OCI-LY3 (cell line): ENCODE results near the gene CYSLTR1.
"Not testable (repeated sequence)": the region's sequence is repeated elsewhere in the genome, so short reads cannot be mapped to it uniquely, and the experiment has no call there.

Experiments used
- H2AFZ ChIP-seq: fragments of 200-600, 300-600 bp; shearing (Covaris generic); 2 replicates; pipeline ENCODE4 v1.6.0; 2014; ENCODE audit warnings: antibody characterized with exemption, low read depth, low read length
- H3K27ac ChIP-seq: fragments of 200-600, 300-600 bp; sonication (generic); 2 replicates; pipeline ENCODE4 v1.5.1; 2014; ENCODE audit warnings: mild to moderate bottlenecking, low read length, moderate library complexity, mixed read lengths
- H3K27me3 ChIP-seq: fragments of 200-600, 300-600 bp; sonication (generic); 2 replicates; pipeline ENCODE4 v1.6.1; 2014; ENCODE audit warnings: low read depth, low read length, mixed read lengths
- H3K36me3 ChIP-seq: fragments of 200-600, 300-600 bp; sonication (generic); replicated peaks from 2 replicates; pipeline ENCODE3; 2014; ENCODE audit warnings: low read depth, low read length, mixed read lengths
- H3K4me1 ChIP-seq: fragments of 300-600, 200-600 bp; sonication (generic); 2 replicates; pipeline ENCODE4 v1.6.1; 2014; ENCODE audit warnings: low read length, mixed read lengths
- H3K4me2 ChIP-seq: fragments of 200-600, 300-600 bp; sonication (generic); 2 replicates; pipeline ENCODE4 v1.6.1; 2014; ENCODE audit warnings: low read length, mixed read lengths
- H3K4me3 ChIP-seq: fragments of 300-600, 200-600 bp; sonication (generic); 2 replicates; pipeline ENCODE4 v1.5.1; 2014; ENCODE audit warnings: antibody characterized with exemption, mild to moderate bottlenecking, low read length, moderate library complexity
- H3K79me2 ChIP-seq: fragments of 300-600, 200-600 bp; shearing (Covaris generic); 2 replicates; pipeline ENCODE4 v1.6.1; 2014; ENCODE audit warnings: mild to moderate bottlenecking, low read length, mixed read lengths
- H3K9ac ChIP-seq: fragments of 300-600, 200-600 bp; shearing (Covaris generic); 2 replicates; pipeline ENCODE4 v1.6.0; 2014; ENCODE audit warnings: mild to moderate bottlenecking, low read length, moderate library complexity
- H3K9me3 ChIP-seq: fragments of 200-600, 300-600 bp; shearing (Covaris generic); 2 replicates; pipeline ENCODE4 v1.6.1; 2014; ENCODE audit warnings: low read length, mixed read lengths; ENCODE audit not compliant: insufficient read depth
- H4K20me1 ChIP-seq: fragments of 200-600, 300-600 bp; sonication (generic); 2 replicates; pipeline ENCODE4 v1.6.1; 2016; ENCODE audit warnings: low read length, mixed read lengths; ENCODE audit not compliant: insufficient read depth
- EZH2phosphoT487 ChIP-seq: fragments of 200-600 bp; shearing (Covaris generic); IDR thresholded peaks from 2 replicates; pipeline ENCODE4 v1.6.1; 2018; ENCODE audit warnings: antibody characterized with exemption, mixed run types, low read depth
- TF ChIP-seq, protein P1 (sequence below): fragments of 200-600, 300-600 bp; sonication (generic); IDR thresholded peaks from 2 replicates; pipeline ENCODE4 v1.5.1; 2014; ENCODE audit warnings: antibody characterized with exemption, low read length, low read depth

Gene CYSLTR1

DNA sequence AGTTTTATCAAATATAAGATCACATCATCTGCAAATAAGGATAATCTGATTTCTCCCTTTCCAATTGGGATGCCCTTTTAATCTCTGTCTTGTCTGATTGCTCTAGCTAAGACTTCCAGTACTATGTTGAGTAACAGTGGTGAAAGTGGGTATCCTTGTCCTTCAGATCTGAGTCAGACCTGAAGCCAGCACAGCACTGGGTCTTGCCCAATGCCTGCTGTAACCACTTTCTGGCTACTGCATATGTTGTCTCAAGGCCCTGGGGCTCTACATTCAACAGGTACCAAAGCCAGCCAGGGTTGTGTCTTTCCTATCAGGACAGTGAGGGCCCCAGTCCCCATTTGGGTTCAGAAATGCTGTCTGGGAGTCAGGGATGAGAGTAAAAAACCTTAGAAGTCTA is 90.3 kb downstream of the CYSLTR1 start:
- TF ChIP-seq, protein P1, sequence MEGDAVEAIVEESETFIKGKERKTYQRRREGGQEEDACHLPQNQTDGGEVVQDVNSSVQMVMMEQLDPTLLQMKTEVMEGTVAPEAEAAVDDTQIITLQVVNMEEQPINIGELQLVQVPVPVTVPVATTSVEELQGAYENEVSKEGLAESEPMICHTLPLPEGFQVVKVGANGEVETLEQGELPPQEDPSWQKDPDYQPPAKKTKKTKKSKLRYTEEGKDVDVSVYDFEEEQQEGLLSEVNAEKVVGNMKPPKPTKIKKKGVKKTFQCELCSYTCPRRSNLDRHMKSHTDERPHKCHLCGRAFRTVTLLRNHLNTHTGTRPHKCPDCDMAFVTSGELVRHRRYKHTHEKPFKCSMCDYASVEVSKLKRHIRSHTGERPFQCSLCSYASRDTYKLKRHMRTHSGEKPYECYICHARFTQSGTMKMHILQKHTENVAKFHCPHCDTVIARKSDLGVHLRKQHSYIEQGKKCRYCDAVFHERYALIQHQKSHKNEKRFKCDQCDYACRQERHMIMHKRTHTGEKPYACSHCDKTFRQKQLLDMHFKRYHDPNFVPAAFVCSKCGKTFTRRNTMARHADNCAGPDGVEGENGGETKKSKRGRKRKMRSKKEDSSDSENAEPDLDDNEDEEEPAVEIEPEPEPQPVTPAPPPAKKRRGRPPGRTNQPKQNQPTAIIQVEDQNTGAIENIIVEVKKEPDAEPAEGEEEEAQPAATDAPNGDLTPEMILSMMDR, result no peak
- TF ChIP-seq EZH2phosphoT487, result no peak
- Histone ChIP-seq H2AFZ (no peak overlapping the region), H3K4me1 (no peaks in the 10 kb centered on the region), H3K27ac (no peak overlapping the region), H3K4me3 (no peak overlapping the region), H3K4me2 (no peak overlapping the region), H3K36me3 (no peaks in the 10 kb centered on the region), H3K9ac (no peak overlapping the region), H3K27me3 (no peaks in the 10 kb centered on the region), H3K9me3 (no peaks in the 10 kb centered on the region), H3K79me2 (no peaks in the 10 kb centered on the region), H4K20me1 (no peaks in the 10 kb centered on the region)

- not testable (repeated sequence) for H3K27ac ChIP-seq, H2AFZ ChIP-seq, H3K9me3 ChIP-seq, H3K4me1 ChIP-seq, H4K20me1 ChIP-seq, H3K4me2 ChIP-seq, H3K4me3 ChIP-seq, H3K36me3 ChIP-seq, H3K79me2 ChIP-seq, H3K27me3 ChIP-seq, H3K9ac ChIP-seq
These were observed 101.4 kb downstream of the CYSLTR1 start for GRCh38 chrX:78226047-78226446.
